ENCODE results near the gene DKK1.
"Not testable (repeated sequence)": the region's sequence is repeated elsewhere in the genome, so short reads cannot be mapped to it uniquely, and the experiment has no call there.

DKK1 gene

DNA sequence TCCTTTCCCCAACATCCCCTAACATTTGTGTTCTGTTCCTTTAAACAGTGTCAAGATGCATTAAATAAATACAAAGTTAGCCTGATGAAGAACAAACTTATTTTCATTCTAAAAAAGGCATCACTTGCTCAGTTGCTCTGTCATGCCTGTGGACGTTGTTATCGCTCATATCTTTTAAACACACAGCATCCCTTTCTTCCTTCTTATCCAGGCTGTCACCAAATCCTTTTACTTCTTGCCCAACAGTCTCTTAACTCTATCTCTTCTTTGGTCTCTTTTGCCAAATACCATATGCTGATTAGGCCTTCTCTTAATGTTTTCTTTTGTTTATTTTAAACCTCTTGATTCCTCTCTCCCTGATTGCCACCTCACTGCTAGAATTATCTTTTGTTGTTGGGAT lies 43.9 kb downstream of the DKK1 start:
- no peaks in the 10 kb centered on the region for H3K4me1 Mint-ChIP-seq
- H3K27ac Mint-ChIP-seq: no peak overlapping the region
- H3K9me3 Mint-ChIP-seq: peaks cover 10% of the 10 kb centered on the region
- no peak overlapping the region for H3K4me3 Mint-ChIP-seq
- no peaks in the 10 kb centered on the region for H3K27me3 Mint-ChIP-seq (ENCODE audit: low read depth)
- TF ChIP-seq, protein P1, sequence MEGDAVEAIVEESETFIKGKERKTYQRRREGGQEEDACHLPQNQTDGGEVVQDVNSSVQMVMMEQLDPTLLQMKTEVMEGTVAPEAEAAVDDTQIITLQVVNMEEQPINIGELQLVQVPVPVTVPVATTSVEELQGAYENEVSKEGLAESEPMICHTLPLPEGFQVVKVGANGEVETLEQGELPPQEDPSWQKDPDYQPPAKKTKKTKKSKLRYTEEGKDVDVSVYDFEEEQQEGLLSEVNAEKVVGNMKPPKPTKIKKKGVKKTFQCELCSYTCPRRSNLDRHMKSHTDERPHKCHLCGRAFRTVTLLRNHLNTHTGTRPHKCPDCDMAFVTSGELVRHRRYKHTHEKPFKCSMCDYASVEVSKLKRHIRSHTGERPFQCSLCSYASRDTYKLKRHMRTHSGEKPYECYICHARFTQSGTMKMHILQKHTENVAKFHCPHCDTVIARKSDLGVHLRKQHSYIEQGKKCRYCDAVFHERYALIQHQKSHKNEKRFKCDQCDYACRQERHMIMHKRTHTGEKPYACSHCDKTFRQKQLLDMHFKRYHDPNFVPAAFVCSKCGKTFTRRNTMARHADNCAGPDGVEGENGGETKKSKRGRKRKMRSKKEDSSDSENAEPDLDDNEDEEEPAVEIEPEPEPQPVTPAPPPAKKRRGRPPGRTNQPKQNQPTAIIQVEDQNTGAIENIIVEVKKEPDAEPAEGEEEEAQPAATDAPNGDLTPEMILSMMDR (IDR thresholded peaks at IDR 0.05; ENCODE audit: unreplicated experiment in 3 of 3): no peak
- no peaks in the 10 kb centered on the region for H3K36me3 Mint-ChIP-seq (ENCODE audit: low read depth)

DNA sequence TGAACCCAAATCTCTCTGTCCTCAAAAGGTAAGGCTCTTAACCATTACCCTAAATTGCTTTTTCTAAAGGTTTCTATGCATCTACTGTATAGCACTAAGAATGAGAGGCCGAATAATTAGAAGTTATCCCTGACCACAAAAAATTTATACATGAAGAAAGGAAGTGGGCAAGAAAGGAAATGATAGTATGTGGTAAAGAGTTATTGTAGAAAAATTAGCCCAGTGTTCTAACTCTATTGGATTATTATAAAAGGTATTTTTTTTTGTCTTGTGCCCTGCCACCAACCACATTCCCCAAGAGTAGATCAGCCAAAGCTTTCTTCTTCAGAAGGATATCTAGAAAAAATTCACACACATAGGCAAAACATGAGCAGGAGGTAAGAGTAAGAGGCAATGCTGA lies 45.4 kb downstream of the DKK1 start:
- Mint-ChIP-seq H3K4me3 (no peak overlapping the region), H3K27me3 (ENCODE audit: low read depth) (no peaks in the 10 kb centered on the region), H3K9me3 (peaks cover 17% of the 10 kb centered on the region), H3K36me3 (ENCODE audit: low read depth) (no peaks in the 10 kb centered on the region), H3K27ac (no peak overlapping the region), H3K4me1 (no peaks in the 10 kb centered on the region)
- TF ChIP-seq, protein P1 (IDR thresholded peaks at IDR 0.05; ENCODE audit: unreplicated experiment in 3 of 3): no peak

DNA sequence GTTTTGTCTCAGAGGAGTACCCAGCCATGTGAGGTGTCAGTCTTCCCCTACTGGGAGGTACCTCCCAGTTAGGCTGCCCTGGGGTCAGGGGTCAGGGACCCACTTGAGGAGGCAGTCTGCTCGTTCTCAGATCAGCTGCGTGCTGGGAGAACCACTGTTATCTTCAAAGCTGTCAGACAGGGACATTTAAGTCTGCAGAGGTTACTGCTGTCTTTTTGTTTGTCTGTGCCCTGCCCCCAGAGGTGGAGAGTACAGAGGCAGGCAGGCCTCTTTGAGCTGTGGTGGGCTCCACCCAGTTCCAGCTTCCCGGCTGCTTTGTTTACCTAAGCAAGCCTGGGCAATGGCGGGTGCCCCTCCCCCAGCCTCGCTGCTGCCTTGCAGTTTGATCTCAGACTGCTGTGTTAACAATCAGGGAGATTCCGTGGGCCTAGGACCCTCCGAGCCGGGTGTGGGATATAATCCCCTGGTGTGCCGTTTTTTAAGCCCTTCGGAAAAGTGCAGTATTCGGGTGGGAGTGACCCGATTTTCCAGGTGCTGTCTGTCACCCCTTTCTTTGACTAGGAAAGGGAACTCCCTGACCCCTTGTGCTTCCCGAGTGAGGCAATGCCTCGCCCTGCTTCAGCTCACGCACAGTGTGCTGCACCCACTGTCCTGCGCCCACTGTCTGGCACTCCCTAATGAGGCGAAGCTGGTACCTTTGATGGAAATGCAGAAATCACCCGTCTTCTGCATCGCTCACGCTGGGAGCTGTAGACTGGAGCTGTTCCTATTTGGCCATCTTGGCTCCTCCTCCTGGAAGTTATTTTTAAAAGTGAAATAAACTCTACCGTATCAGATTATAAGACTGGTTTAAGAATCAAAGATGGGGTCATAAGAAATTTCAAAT lies 51.7 kb downstream of the DKK1 start:
- H3K36me3 Mint-ChIP-seq (ENCODE audit: low read depth); H3K4me3 Mint-ChIP-seq; H3K27ac Mint-ChIP-seq; H3K4me1 Mint-ChIP-seq; H3K27me3 Mint-ChIP-seq (ENCODE audit: low read depth): not testable (repeated sequence)
- peaks cover 24% of the 10 kb centered on the region for H3K9me3 Mint-ChIP-seq

All from nephron (organoid).